Activated B cell treated with CpG ODN at 0.5 μM for 24 hours (primary cell): ENCODE measurements around the gene PPIF. TPM values are rescaled to one million over a fixed set of nuclear protein-coding genes. Genes with fewer than 3 reads are reported as not detected.
A peak's percentile ranks its signal among the peaks of the same experiment; 100 is the strongest.

Experiments
- ATAC-seq: fragments of 200-7000 bp; cut with Tn5 transposase; one replicate; pipeline ENCODE4 v1.10.0; 2021; ENCODE audit warnings: low read depth, mild to moderate bottlenecking, moderate library complexity
- CTCF ChIA-PET: fragments of 350-600 bp; sonication (Branson Sonifier 250); formaldehyde crosslinking; loops from one replicate; lab custom pipeline; 2021; ENCODE audit warnings: antibody characterized with exemption; lab: Charles Lee
- POLR2A ChIA-PET: fragments of 350-600 bp; sonication (Branson Sonifier 250); formaldehyde crosslinking; loops from one replicate; lab custom pipeline; 2021; ENCODE audit warnings: antibody characterized with exemption; lab: Charles Lee
- DNase-seq: peaks from one replicate; pipeline ENCODE4 v3.0.0; 2022
- H3K27ac Mint-ChIP-seq: one replicate; pipeline ENCODE4 v1.8.0; 2020; ENCODE audit warnings: mixed read lengths
- H3K27me3 Mint-ChIP-seq: one replicate; pipeline ENCODE4 v1.8.0; 2021; ENCODE audit warnings: mixed read lengths
- H3K36me3 Mint-ChIP-seq: one replicate; pipeline ENCODE4 v1.8.0; 2021; ENCODE audit warnings: low read depth, mixed read lengths
- H3K4me1 Mint-ChIP-seq: one replicate; pipeline ENCODE4 v1.8.0; 2021; ENCODE audit warnings: mixed read lengths
- H3K4me3 Mint-ChIP-seq: one replicate; pipeline ENCODE4 v1.8.0; 2020; ENCODE audit warnings: mild to moderate bottlenecking, mixed read lengths
- H3K9me3 Mint-ChIP-seq: one replicate; pipeline ENCODE4 v1.8.0; 2020; ENCODE audit warnings: mixed read lengths
- intact Hi-C: fragments of 100-400 bp; cut with micrococcal nuclease; formaldehyde crosslinking; loops from one replicate; pipeline ENCODE4 v1.15.1; 2024
- total RNA-seq: library from RNA; stranded (reverse); gene quantifications from 2 replicates; pipeline ENCODE4 v1.2.3, GENCODE V29; 2022
- TF ChIP-seq, protein P1 (sequence below): fragments of 200-600 bp; IDR thresholded peaks from one replicate; pipeline ENCODE4 v1.8.0; 2022; ENCODE audit warnings: antibody characterized with exemption, mild to moderate bottlenecking

The PPIF gene
- total RNA-seq, 1 donor from 2014 or later = 72.5 TPM

DNA sequence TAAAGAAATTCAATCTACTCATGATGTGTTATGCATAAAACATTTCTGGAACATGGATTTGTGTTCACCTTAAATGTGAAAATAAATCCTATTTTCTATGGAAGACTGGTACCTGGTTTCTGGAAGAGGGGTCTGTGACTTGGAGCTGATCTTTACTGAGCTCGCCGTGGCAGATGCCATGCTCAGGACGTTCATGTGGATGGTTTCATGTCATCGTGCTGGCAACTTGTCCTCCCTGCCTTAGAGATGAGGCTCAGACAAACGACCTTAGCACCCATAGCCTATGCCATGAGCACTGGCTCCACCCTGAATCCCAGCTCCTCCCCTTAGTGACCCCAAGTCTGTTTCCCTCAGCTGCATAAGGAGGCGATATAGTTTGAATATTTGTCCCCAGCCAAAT lies 7.3 kb downstream of the PPIF start:
- peak overlapping the region; percentile 41 for H3K27ac Mint-ChIP-seq
- peaks cover 75% of the 10 kb centered on the region for H3K36me3 Mint-ChIP-seq
- H3K27me3 Mint-ChIP-seq = no peaks in the 10 kb centered on the region
- no peak overlapping the region for H3K4me3 Mint-ChIP-seq
- ATAC-seq (no peak), DNase-seq (no peak)
- peaks cover 52% of the 10 kb centered on the region for H3K4me1 Mint-ChIP-seq
- intact Hi-C loops = no loop called here
- TF ChIP-seq, protein P1, sequence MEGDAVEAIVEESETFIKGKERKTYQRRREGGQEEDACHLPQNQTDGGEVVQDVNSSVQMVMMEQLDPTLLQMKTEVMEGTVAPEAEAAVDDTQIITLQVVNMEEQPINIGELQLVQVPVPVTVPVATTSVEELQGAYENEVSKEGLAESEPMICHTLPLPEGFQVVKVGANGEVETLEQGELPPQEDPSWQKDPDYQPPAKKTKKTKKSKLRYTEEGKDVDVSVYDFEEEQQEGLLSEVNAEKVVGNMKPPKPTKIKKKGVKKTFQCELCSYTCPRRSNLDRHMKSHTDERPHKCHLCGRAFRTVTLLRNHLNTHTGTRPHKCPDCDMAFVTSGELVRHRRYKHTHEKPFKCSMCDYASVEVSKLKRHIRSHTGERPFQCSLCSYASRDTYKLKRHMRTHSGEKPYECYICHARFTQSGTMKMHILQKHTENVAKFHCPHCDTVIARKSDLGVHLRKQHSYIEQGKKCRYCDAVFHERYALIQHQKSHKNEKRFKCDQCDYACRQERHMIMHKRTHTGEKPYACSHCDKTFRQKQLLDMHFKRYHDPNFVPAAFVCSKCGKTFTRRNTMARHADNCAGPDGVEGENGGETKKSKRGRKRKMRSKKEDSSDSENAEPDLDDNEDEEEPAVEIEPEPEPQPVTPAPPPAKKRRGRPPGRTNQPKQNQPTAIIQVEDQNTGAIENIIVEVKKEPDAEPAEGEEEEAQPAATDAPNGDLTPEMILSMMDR = no peak
- no peaks in the 10 kb centered on the region for H3K9me3 Mint-ChIP-seq
- ChIA-PET POLR2A (interaction anchor here (0.7 kb wide), 1 partner anchor 173 kb away, joined by 3 read pairs; no protein-coding TSS in a partner anchor), CTCF (interaction anchor here (1.1 kb wide), 1 partner anchor 20 kb away, joined by 4 read pairs; no protein-coding TSS in a partner anchor)

DNA sequence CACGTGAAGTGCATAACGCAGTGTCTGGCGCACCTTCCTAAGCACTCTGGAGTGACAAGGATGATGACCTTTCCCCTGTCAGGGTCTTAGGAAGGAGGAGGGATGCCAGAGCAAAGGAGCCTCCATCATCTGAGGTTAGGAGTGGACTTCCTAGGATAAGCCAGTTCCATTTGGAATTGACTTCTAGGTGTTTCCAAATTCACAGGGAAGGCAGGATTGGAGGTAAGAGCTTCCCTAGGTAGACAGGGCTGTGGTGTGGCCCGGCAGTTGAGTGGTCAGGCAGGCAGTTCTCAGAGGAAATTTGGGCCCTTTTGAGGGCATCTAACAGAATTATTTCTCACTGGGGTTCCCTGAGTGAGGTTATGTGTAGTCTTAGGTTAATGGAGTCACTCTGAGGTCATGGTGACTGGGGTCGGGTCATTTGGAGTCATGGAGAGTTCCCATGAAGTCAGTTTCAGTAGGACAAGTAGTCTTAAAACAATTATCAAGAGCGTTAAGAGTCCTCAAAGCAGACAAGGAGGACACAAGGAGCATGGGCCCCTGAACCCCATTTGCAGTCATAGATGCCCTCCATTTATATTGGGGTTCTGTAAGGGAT lies 8.2 kb downstream of the PPIF start:
- ATAC-seq (no peak), DNase-seq (no peak)
- Mint-ChIP-seq H3K4me1 (peaks cover 53% of the 10 kb centered on the region), H3K4me3 (no peak overlapping the region), H3K27me3 (no peaks in the 10 kb centered on the region), H3K27ac (no peak overlapping the region), H3K36me3 (peaks cover 66% of the 10 kb centered on the region), H3K9me3 (no peaks in the 10 kb centered on the region)
- ChIA-PET POLR2A (no interaction called here), CTCF (no interaction called here)
- intact Hi-C loops = no loop called here
- TF ChIP-seq, protein P1 = no peak

DNA sequence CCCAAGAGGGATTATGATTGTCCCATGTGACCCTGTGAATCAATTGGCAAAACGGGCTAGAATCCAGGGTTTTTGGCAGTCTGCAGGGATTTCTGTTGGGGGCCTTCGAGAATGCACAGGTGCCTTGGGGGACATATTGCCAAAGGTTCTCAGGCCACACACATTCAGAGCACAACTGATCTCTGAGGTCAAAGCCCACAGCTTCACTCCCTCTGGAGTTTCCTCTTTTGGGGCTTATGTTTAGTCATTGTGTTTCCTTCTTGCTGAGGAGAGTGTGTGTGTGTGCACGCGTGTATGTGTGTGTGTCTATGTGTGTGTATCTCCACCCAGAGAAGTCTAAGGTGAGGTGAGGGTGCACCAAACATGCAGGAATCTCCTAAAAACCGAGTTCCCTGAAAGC lies 8.8 kb downstream of the PPIF start:
- no peaks in the 10 kb centered on the region for H3K27me3 Mint-ChIP-seq
- ChIA-PET CTCF (no interaction called here), POLR2A (no interaction called here)
- peaks cover 53% of the 10 kb centered on the region for H3K4me1 Mint-ChIP-seq
- H3K36me3 Mint-ChIP-seq = peaks cover 60% of the 10 kb centered on the region
- no peak for DNase-seq
- H3K27ac Mint-ChIP-seq = peak overlapping the region; percentile 8
- TF ChIP-seq, protein P1 = no peak
- H3K4me3 Mint-ChIP-seq = no peak overlapping the region
- peak; percentile 42 for ATAC-seq
- H3K9me3 Mint-ChIP-seq = no peaks in the 10 kb centered on the region
- intact Hi-C loops = no loop called here

DNA sequence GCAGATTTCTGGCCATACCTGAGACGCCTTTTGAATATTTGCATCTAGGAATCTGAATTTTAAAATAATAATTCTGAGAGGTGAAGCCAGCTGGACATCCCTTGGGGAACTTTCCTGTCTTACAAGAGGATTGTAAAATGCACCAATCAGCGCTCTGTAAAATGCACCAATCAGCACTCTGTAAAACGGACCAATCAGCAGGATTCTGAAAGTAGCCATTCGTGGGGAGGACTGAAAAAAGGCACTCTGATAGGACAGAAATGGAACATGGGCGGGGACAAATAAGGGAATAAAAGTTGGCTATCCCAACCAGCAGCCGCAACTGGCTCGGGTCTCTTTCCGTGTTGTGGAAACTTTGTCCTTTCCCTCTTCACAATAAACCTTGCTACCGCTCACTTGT lies 9.9 kb downstream of the PPIF start:
- Mint-ChIP-seq H3K4me1 (peaks cover 53% of the 10 kb centered on the region), H3K4me3 (no peak overlapping the region), H3K27me3 (no peaks in the 10 kb centered on the region), H3K36me3 (peaks cover 51% of the 10 kb centered on the region), H3K9me3 (no peaks in the 10 kb centered on the region), H3K27ac (no peak overlapping the region)
- intact Hi-C loops = no loop called here
- TF ChIP-seq, protein P1 = no peak
- no peak for DNase-seq
- ChIA-PET CTCF (no interaction called here), POLR2A (no interaction called here)
- ATAC-seq = no peak

DNA sequence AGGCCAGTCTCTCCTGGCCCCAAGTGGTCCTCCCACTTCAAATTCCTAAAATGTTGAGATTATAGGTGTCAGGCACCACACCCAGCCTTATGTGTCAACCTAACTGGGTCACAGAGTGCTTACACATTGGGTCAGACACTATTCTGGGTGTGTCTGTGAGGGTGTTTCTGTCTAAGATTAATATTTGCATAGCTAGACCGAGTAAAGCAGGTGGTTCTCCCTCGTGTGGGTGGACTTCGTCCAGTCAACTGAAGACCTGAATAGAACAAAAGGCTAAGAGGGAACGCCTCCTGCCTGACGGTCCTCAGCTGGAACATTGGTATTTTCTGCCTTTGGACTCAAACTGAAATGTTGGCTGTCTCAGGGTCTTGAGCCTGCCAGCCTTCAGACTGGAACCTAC lies 11.5 kb downstream of the PPIF start:
- TF ChIP-seq, protein P1 = no peak
- Mint-ChIP-seq H3K4me3 (no peak overlapping the region), H3K27me3 (no peaks in the 10 kb centered on the region), H3K9me3 (no peaks in the 10 kb centered on the region), H3K36me3 (peaks cover 34% of the 10 kb centered on the region), H3K4me1 (peaks cover 47% of the 10 kb centered on the region), H3K27ac (no peak overlapping the region)
- ChIA-PET CTCF (interaction anchor here (1.0 to 1.2 kb wide), 2 partner anchors 14 to 156 kb away, joined by 3 read pairs; no protein-coding TSS in a partner anchor), POLR2A (interaction anchor here (0.8 to 1.2 kb wide), 2 partner anchors 11 to 15 kb away, joined by 3 to 5 read pairs; no protein-coding TSS in a partner anchor)
- ATAC-seq (no peak), DNase-seq (no peak)
- intact Hi-C loops = no loop called here
